HG03280 (cell line): ENCODE data around the gene KLRK1.
"Not testable (repeated sequence)": the region's sequence is repeated elsewhere in the genome, so short reads cannot be mapped to it uniquely, and the experiment has no call there.

Experiments used
- ATAC-seq: cut with Tn5 transposase; IDR thresholded peaks from one replicate; pipeline ENCODE4 v1.9.1; 2021; ENCODE audit warnings: mild to moderate bottlenecking, moderate library complexity; ENCODE audit not compliant: unreplicated experiment

Gene KLRK1

DNA sequence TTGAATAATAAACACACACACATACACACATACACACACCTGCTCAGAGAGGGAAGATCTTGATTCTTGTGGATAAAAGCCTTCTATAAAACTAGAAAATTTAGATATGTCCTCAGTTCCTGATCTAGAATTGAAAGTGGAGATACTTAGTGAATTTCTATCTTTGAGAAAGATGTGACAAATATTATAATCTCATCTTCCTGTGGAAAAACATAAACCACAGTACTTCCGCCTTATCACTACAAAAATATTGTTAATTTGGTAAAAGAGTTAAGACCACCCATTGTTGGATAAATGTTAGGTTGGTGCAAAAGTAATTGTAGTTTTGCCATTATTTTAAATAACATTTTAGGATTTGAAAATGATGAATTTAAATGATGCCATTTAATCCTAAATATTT is at the start of gene KLRK1:
KLRK1 (minus strand) TSS at position 138 of the 400 bp plus-strand sequence. CDS start 1,231 bp downstream, outside the sequence.
- no peak for ATAC-seq

DNA sequence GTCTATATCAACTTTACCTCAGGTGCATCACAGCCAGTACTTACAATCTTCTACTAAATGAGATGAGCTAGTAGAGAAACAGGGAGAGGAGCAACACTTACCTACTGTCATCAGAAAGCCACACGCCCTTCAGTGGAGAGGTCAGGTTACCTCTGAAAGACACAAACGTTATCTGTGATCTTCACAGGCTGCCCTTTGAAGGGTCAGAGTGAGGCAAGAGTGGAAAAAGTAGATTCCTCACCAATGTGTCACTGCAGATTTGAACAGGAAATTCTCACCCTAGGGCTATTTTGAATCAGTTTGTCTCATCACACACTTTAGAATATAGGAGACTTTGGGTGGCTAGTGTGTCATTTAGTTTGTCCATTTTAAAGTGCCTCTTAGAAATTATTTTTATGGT is 47.8 kb upstream of the KLRK1 start:
- not testable (repeated sequence) for ATAC-seq

DNA sequence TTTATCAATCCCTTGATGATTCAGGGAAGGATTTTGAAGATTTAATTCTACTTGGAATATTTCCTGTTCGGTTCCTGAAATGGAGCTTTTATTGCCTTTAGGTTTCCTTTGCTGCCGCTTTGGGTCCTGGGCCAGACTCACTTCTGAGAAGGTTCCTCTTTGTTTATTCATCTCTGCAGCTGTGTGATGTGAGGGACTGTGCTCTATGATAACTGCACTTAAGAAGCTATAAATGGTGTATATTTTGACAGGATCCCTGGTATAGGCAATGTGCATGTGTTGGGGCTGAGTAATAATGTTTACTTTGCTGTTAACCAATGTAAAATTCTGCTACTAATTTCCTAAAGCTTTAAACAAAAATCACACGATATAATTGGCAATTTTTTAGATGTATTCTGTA is 46.0 kb upstream of the KLRK1 start, which contains the start of gene KLRC2:
KLRC2 (minus strand) TSS at position 195 of the 400 bp plus-strand sequence; CDS start at position 171, 24 bp downstream.
- ATAC-seq, result not testable (repeated sequence)

DNA sequence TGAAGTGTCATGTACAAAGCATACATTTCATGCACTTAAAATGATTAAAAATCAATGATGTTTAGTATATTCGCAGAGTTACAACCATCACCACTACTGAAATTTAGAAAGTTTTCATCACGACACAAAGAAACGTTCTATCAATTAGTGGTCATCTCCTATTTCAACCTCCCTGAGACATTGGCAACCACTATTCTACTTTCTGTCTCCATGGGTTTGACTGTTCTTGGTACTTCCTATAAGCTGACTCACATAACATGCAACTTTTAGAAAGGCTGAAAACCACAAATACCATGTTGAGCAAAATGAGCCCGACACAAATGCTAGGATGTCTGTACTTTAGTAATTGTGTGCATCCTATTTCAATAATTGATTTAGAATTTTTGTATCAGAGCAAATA is 40.8 kb upstream of the KLRK1 start:
- ATAC-seq, result not testable (repeated sequence)

DNA sequence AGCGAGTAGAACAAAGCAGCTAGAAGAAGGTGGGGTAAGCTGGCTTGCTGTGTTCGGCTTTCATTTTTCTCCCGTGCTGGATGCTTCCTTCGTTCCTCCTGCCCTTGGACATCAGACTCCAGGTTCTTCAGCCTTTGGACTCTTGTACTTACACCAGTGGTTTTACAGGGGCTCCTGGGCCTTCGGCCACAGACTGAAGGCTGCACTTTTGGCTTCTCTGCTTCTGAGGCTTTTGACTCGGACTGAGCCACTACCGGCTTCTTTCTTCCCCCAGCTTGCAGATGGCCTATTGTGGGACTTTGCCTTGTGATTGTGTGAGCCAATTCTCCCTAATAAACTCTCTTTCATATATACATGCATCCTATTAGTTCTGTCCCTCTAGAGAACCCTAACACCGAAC is 36.1 kb upstream of the KLRK1 start:
- not testable (repeated sequence) for ATAC-seq

DNA sequence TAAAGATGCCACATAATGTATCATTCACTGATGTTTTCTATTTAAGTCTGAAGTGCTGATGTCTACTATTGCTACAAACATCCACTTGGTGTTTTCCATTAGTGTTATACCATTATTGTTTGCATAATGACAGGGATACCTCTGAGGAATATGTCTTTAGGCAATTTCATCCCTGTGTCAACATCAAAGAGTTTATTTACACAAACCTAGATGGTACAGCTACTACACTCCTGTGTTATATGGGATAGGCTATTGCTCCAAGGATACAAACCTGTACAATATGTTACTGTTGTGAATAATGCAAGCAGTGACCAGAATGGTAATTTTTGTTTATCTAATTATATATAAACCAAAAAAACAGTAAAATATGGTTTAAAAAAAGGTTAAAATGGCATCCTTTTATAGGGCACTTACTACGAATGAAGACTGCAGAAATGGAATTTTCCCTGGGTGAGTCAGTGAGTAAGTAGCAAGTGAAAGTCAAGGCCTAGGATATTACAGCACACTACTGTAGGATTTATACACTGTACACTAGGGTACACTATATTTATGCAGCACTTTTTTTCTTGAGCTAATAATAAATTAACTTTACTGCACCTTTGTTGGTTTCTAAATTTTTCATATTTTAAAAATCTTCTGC is 34.5 kb upstream of the KLRK1 start:
- ATAC-seq, result not testable (repeated sequence)

DNA sequence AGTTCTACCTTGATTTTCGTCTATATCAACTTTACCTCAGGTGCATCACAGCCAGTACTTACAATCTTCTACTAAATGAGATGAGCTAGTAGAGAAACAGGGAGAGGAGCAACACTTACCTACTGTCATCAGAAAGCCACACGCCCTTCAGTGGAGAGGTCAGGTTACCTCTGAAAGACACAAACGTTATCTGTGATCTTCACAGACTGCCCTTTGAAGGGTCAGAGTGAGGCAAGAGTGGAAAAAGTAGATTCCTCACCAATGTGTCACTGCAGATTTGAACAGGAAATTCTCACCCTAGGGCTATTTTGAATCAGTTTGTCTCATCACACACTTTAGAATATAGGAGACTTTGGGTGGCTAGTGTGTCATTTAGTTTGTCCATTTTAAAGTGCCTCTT is 32.3 kb upstream of the KLRK1 start:
- not testable (repeated sequence) for ATAC-seq

DNA sequence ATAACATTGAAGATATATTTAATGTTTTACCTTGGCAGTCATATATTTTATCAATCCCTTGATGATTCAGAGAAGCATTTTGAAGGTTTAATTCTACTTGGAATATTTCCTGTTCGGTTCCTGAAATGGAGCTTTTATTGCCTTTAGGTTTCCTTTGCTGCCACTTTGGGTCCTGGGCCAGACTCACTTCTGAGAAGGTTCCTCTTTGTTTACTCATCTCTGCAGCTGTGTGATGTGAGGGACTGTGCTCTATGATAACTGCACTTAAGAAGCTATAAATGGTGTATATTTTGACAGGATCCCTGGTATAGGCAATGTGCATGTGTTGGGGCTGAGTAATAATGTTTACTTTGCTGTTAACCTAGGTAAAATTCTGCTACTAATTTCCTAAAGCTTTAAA is 30.5 kb upstream of the KLRK1 start, which contains the start of gene KLRC3:
KLRC3 (minus strand) TSS at position 262 of the 400 bp plus-strand sequence; CDS start at position 217, 45 bp downstream.
- not testable (repeated sequence) for ATAC-seq

DNA sequence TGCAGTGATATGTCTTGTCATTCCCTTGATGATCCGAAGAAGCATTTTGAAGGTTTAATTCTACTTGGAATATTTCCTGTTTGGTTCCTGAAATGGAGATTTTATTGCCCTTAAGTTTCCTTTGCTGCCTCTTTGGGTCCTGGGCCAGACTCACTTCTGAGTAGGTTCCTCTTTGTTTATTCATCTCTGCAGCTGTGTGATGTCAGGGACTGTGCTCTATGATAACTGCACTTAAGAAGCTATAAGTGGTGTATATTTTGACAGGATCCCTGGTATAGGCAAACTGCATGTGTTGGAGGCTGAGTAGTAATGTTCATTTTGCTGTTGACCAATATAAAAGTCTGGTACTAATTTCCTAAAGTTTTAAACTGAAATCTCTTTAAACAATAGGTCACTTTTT is 19.6 kb upstream of the KLRK1 start, which contains the start of gene KLRC4:
KLRC4 (minus strand) TSS at position 366 of the 400 bp plus-strand sequence; CDS start at position 184, 182 bp downstream.
- ATAC-seq, result no peak

DNA sequence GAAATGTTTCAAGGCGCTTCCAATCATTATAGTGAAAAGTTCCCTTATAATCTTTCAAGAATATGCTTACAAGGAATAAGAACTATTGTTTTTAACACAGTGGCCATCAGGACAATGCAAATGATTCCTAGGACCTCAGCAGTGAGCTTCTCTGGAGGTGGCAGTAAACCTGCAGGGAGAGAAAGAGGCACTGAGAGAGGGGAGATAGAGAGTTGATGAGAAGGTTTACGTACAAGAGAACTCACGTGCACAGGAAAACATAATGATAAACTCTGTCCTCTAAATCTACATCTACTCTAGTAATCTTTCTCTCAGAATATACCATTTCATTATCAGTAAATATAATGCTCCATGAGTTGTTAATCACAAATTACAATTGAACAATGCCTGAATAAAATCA is 19.0 kb upstream of the KLRK1 start:
- no peak for ATAC-seq

DNA sequence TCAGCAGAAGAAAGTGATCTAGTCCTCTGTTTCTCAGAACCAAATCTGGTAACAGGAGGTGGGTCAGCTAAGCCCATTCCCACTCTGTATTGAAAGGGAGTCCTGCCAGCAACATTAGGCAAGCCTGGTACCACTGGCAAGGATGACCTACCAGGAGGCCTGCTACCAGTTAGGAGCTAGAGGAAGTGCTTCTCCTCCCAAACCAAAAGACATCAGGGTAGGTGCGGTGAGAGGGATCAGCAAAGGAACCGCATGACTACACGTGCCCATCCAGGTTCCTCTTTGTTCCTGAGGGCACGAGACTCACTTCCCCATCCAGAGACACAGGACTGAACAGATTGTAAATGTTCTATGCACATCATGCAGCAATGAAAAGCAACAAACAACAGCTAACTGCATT is 16.9 kb upstream of the KLRK1 start:
- ATAC-seq, result no peak

DNA sequence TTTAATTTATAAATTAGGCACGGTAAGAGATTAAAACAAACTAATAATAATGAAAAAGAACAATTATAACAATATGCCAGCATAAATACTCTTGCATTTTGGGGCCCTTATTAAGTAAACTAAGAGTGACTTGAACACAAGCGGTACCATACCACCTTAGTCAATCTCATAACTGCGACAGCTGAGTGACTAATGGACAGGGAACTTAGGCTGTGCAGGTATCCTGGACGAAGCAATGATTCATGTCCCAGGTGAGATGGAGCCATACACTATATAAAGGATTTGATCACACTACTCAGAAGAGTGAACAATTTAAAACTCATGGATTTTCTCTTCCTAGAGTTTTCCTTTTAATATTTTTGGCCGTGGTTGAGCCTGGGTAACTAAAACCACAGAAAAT is 15.5 kb upstream of the KLRK1 start:
- ATAC-seq, result no peak

DNA sequence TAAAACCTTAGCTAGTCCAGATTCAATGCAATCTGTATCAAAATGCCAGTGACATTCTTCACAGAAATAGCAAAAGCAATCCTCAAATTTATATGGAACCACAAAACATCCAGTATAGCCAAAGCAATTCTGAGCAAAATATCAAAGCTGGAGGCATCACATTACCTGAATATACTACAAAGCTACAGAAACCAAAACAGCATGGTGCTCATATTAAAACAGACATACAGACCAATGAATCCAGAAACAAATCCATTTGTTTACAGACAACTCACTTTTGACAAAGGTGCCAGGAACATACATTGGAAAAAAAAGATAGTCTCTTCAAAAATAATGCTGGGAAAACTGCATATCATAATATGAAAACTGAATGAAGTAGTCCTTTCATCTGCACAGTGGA is 15.0 kb upstream of the KLRK1 start:
- no peak for ATAC-seq

DNA sequence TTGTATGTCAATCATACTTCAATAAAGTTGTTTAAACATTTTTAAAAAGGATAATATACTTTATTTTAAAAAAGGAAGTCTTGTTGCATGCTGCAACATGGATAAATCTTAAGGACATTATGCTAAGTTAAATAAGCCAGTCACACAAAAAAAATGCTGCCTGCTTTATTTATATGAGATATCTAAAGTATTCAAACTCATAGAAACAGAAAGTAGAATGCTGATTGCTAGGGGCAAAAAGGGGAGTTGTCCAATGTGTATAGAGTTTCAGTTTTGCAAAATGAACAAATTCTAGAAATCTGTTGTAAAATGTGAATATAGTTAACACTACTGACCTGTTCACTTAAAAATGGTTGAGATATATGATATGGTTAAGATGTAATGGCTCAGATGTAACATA is 11.0 kb upstream of the KLRK1 start:
- ATAC-seq, result no peak

DNA sequence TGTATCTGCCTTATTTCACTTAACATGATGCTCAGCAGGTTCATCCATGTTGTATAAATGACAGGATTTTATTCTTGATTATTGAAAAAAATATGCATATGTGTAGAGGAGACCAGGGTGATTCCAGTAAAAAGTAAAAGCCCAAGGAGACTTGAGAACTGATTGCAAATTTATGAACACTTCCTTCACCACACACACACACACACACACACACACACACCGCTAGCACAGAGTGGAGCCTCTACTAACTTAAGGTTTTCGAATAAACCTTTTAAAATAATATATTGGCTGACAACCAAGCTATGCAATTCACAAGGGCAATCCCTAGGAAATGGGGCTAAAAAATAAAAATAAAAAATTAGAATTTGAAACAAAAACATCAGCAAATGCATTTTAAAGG is 8.3 kb upstream of the KLRK1 start:
- no peak for ATAC-seq

DNA sequence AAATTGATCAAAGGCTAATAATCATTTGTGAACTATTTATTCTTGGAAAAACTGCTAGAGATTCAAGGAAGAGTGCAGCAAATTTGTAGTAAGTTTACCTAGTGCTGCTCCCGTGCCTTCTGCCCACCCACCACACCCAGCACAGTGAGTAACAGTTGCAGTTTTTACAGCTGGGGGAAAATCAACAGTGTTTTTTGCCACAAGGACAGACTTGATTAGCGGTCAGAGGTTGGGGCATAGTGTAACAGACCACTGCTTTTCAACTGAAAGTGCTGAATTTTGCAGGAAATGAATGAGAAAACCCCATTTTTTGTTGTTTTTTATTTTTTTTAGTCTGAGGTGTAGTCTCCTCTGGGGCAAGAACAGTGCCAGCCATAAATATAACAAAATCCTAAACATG is 7.5 kb upstream of the KLRK1 start:
- ATAC-seq, result no peak

DNA sequence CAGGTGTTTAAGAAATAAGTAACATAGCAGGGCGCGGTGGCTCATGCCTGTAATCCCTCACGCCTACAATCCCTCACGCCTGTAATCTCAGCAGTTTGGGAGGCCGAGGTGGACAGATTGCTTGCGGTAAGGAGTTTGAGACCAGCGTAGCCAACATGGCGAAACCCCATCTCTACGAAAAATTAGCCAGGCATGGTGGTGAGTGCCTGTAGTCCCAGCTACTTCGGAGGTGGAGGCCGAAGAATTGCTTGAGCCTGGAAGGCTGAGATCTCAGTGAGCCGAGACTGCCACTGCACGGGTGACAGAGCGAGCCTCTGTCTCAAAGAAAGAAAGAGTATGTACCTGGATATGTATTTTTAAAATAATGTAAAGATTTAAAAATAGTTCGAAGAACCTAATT is 6.3 kb upstream of the KLRK1 start:
- not testable (repeated sequence) for ATAC-seq

DNA sequence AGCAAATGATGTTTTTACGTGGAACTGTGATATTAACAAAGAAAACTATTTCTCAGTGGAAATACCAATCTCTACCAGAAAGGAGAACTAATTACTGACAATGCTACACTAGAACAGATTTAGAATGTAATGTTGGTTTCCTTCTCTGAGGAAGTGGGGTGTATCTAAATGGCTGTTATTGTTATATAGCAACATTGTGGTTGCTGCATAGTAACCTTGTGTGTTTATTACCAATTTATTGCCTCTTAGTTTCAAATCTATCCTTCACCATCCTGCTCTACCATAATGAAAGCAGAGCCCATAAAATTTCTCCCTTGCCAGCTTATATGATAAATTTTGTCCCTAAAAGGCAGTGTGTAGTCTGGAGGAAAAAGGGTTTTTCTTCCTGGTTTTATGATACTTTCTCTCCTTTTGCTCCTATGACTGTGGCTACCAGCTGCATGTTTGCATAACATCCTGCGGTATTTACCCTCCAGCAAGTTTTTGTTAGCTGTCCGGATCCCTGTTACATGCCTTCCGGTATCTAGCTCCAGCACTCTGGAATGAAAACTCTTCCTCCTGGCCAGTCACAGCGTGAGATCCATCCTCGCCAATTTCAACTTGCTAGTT is 5.7 kb upstream of the KLRK1 start:
- peak; percentile 76 for ATAC-seq

DNA sequence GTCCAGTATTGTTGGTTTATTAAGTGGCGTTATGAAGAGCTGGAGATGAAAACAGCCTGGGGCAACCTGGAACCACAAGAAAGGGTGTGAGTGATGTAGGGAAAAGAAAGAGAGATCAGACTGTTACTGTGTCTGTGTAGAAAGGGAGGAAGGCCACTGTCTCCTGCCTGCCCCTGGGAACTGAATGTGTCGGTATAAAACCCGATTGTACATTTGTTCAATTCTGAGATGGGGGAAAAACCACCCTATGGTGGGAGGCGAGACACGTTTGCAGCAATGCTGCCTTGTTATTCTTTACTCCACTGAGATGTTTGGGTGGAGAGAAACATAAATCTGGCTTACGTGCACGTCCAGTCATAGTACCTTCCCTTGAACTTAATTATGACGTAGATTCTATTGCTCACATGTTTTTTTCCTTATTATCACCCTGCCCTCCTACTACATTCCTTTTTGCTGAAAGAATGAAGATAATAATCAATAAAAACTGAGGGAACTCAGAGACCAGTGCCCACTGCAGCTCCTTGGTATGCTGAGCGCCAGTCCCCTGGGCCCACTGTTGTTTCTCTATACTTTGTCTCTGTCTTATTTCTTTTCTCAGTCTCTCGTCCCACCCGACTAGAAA is 4.8 kb upstream of the KLRK1 start:
- ATAC-seq, result not testable (repeated sequence)

DNA sequence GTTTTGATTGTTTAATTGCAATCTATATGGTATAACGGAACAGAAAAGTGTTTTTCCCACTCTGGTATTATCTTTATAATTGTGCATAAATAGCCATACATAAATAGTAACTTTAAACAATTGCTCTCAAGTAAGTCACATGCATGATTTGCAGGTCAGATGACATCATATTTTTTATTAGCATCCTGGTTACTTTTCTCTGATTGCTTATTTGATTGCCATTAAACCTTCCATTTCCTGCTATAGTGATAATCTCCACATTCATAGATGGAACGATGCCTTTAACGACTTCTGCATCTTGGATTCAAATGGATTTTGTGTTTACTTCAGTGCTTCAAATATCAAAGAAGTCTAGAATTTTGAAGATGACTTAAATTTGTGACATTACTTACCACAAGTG is 3.5 kb upstream of the KLRK1 start:
- ATAC-seq, result no peak

DNA sequence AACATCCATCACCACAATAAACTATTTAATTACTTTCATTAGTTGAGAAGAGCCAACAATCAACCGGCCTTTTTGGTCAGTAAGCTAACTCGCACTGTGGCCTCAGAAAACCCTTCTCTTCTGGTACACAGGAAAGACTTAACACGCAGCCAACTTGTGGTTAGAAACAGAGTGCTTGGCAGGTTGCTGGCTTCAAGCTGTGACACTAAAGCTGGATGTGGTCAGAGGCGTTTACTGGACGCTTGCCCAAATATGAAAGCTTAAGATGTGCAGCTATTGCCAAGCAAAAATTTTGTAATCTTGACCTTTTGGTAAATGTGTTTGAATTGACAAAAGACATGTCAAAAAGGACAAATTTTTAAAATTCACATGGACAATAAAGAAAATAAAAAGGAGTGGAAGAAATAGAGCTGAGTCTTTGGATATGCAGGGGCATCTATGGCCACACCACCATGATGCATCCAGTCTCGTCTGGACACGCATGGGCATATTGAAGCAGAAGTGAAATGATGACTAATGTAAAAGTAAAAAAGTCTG is 2.6 kb upstream of the KLRK1 start:
- ATAC-seq, result no peak

DNA sequence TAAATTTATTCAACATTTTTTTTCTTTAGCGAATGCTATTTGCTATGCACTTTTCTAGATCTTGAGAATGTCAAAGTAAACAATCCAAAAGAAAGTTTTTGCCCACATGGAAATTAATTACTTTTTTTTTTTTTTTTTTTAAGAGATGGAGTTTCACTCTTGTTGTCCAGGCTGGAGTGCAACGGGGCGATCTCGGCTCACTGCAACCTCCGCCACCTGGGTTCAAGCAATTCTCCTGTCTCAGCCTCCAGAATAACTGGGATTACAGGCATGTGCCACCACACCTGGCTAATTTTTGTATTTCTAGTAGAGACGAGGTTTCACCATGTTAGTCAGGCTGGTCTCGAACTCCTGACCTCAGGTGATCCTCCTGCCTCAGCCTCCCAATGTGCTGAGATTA is 1.1 kb upstream of the KLRK1 start:
- ATAC-seq, result not testable (repeated sequence)
